Muscle of arm (tissue), 12 donors: ENCODE measurements around the gene PTGIS. TPM values are rescaled to one million over a fixed set of nuclear protein-coding genes. Genes with fewer than 3 reads are reported as not detected.
A peak's percentile ranks its signal among the peaks of the same experiment; 100 is the strongest.

ENCODE experiments used
- DNase-seq: peaks from one replicate; pipeline ENCODE4 v3.0.0-alpha.2; 2013
- polyA plus RNA-seq, 12 donors: library from polyadenylated mRNA; unstranded; fragments of 120-200 nt; gene quantifications; one replicate each; pipeline ENCODE4 v1.2.1, GENCODE V29; 2013; ENCODE audit not compliant: insufficient read length in 12 of 12

Gene PTGIS
- polyA plus RNA-seq, 12 donors, result 20.4 to 35.3 (median 26.5) TPM; not detected in 1

DNA sequence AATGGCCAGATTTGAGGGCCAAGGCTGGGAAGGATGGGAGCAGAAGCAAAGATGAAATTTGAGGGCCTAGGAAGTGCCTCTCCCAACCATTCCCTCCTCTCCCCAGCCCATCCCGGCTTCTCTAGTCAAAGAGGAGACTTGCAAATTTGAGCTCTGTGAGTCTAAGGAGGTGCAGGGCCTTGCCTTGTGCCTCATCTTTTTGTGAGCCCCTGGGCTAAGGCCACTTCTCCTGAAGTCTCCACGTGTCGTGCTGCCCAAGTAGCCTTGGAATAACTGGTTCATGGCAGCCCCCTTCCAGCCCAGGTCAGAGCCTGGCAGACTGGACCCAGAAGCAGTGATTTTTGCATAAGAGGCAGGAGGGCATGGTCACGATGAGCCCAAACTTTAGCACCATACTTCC, 6.7 kb downstream of the PTGIS start:
- no peak for DNase-seq

DNA sequence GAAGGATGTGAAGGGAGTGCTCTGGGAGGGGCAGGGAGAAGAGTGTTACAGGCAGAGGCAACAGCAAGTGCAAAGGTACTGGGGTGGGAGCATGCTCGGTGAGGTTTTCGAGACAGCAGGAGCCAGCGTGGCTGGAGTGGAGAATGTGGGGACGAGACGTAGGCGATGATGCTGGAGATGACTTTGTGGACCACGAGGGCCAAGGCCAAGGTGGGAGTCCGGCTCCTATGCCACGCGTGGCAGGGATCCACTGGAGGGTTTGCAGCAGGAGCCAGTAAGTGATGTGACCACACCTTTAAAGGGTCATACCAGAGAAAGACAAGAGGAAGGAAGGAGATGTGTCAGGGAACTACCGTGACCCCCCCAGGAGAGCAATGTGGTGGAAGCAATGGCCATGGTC, 7.3 kb downstream of the PTGIS start:
- no peak for DNase-seq

DNA sequence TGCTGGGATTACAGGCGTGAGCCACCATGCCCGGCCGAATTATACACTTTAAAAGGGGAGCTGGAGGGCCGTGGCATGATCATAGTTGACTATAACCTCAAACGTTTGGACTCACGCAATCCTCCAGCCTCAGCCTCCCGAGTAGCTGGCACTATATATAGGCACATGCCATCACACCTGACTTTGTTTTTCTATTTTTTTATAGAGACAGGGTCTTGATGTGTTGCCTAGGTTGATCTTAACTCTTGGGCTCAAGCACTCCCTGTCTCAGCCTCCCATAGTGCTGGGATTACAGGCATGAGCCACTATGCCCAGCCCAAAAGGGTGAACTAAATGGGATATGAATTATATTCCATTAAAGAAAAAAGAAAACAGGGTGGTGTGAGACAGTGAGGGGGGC, 7.8 kb downstream of the PTGIS start:
- DNase-seq, result no peak

DNA sequence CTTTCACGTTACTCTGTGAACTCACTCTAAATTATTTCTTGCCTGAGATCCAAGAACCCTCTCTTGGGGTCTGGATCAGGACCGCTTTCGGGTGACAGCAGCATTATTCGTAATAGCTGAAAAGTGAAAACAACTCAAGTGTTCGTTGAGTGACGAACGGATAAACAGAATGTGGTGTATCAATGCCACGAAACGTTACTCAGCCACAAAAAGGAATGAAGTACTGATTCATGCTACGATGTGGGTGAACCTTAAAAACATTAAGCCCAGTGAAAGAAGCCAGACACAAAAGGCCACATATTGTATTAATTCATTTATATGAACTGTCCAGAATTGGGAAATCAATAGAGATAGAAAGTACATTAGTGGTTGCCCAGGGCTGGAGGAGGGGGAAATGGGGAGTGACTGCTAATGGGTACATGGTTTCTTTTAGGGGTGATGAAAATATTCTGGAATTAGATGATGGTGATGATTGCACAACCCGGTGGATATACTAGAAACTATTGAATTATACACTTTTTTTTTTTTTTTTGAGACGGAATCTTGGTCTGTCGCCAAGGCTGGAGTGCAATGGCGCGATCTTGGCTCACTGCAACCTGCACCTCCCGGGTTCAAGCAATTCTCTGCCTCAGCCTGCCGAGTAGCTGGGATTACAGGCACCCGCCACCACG, 8.4 kb downstream of the PTGIS start:
- DNase-seq, result no peak

DNA sequence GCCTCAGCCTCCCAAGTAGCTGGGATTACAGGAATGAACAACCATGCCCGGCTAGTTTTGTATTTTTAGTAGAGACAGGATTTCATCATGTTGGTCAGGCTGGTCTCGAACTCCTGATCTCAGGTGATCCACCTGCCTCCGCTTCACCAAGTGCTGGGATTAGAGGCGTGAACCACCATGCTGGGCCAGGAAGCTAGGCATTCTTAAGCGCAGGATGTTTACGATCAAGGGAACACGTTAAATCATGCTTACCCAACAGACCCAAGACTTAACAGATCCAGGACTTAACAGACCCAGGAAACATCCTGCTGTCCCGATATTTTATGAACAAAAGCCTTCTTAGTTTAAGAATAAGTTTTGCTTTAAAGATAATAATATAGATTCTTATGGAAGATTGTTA, 9.1 kb downstream of the PTGIS start:
- no peak for DNase-seq

DNA sequence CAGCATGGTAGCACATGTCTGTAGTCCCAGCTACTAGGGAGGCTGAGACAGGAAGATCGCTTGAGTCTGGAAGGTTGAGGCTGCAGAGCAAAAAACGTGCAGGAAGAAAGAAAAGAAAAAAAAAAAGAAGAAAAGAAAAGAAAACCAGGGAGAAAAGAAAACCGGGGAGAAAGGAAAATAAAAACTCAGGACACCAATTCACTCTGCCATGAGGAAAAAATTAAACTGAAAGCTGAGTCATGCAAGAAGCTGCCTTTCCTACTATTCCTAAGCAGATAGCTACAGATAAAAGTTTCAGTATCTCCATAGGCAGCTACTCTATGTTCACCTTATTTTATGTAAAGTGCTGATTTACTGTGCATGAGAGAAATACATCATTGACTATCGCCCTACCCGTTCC, 10.5 kb downstream of the PTGIS start:
- DNase-seq, result no peak

DNA sequence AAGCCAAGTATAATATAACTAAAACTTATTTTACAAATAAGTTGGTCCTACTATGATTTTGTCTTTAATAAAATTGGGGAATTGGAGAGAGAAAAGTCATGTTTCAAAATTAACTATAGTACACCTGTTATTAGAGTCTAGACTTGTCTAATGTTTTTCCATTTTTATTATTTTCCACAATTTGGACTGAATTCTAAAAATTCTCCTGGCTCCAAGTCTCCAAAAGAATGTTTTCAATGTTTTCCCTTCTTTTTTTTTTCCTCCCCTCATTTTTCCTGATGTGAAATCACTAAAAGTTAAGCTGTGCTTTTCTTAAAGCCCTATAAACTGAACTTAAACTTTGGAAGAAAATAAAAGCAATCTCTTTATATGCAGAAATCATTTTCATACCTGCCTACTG, 11.3 kb downstream of the PTGIS start:
- DNase-seq, result no peak

DNA sequence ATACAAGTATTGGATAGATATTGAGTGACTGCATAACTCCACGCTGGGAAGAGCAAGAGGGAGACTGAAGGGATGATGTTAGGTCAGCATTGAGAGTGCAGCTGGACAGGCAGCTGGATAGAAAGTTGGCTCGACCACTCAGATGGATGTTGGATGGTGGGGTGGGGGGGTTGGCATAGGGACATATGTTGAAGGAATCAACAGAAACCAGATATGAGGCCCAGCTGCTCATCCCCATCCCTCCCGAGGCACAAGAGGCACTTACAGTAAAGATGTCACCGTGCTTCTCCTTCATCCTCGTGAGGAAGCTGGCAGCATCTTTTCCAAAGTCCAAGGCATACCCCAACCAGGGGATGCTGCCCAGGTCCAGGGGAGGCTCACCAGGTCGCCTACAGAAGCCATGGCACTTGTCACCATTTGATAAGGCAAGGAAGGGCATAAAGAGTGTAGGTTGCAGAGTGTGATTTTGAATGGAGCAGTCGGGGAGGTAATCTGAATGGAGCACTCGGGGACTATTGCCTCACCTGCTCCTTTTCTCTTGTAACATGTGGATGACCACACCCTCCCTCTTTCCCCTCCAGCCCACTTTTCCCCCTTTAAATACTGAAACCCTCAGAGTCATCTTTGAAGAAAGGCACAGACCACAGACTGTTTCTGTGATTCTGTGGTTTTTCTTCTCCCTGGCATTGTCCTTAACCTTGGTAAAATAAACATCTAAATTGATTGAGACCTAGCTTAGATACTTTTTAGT, 18.0 kb downstream of the PTGIS start:
- no peak for DNase-seq

DNA sequence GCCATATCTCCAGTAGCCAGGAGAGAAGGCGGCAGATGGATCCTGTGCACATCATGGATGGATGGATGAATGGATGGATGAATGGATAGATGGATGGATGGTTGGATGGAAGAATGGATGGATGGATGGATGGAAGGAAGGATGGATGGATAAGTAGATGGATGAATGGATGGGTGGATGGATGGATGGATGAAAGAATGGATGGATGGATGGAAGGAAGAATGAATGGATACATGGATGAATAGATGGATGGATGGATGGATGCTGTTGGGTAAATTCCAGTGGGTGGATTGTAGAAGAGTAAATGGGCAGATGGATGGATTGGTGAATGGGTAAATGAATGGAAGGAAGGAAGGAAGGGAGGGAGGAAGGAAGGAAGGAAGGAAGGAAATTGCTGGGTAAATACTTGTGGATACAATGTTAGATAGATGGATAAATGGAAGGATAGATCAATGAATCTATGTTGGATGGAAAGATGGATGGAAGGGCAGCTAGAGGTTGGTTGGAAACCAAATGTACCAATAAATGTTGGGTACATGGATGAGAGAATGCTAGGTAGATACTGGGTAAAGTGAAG, 19.5 kb downstream of the PTGIS start:
- no peak for DNase-seq

DNA sequence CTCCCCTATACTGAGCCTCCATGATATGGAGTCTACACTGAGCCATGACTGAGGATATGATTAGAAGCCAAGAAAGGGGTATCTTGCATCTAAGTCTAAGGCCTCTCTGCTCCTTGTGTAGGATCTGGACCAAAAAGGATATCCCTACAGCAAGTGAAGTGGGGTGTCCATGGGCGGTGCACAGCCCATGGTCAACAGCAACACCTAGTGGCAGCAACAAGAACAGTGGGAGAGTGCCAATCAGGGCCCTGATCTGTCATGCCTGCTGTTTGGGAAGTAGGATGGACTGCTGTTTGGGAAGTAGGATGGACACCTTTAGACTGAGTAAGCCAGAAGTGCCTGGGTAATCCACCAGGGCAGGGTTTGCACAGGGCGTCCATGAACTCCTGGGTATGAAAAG, 22.4 kb downstream of the PTGIS start:
- no peak for DNase-seq

DNA sequence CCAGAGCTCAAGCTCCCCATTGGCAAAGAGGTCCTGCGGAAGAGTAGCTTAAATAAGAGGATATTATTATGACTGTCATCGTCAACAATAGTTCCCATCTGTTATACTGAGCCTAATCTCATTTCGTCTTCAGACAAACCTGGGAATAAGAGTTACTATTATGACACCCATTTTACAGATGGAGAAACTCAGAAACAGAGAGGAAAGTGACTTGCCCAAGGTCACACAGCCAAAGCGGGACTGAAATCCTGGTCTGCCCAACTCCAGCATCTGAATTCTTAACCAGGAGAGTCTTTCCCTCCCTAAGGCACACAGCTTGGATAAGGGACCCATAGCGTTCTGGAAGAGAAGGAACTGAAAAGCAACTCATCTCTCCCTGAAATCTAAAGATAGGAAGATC, 23.4 kb downstream of the PTGIS start:
- no peak for DNase-seq

DNA sequence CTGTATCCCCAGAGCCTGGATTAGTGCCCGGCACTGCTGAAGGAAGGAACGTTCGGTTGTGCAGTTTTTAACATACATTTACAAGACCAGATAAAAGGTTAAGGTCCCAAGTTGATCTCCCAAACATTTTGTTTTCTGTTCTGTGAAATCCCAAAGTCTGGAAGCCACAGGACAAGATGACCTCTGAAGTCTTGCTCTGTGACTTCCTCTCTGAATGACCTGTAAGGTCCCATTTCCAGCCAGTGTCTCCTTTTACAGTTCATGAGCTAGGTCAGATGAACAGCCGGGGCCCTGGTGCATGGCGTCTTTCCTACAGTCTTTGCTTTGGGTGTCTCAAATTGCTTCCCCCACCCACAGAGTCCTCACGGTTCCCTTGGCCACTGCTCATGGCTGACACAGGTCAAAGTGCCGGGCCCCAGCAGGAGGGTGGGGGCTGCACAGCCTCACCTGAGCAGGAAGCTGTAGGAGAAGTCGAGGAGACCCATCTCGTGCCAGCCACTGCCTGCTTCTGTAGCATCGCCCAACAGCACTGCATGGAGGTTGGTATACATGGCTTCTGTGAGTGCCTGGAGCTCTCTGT, 24.0 kb downstream of the PTGIS start:
- DNase-seq, result no peak

DNA sequence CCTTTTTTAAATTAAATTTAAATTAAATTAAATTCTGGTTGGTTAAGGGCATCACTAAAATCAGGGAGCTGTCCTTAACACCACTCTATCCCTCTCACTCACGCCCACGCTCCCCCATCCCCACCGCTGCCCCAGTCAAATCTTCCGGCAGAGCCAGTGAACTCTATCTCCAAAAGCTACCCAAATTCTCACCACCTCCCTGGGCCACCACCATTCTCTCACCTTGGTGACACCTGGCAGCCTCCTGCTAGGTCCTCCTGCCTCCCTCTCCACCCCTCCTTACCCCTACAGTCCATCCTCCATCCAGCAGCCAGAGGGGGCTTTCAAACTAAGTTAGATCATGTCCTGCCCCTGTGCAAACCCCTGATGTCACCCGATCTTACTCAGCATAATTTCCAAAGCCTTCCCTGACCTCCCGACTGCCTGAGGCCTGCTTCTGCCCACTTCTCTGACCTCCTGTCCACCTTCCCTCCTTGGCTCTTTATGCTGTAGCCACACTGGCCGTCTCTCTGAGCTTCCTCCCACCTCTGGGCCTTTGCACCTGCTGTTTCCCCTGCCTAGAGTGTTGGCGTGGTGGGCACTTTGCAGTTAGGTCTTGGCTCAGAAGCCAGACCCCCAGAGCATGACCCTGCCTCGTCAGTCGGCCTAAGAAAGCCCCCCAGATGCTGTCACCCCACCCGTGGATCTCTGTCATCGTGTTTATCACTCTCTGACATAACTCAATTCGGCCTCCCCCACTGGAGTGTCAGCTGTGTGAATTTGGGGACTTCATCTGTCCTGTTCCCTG, 24.7 kb downstream of the PTGIS start:
- no peak for DNase-seq

DNA sequence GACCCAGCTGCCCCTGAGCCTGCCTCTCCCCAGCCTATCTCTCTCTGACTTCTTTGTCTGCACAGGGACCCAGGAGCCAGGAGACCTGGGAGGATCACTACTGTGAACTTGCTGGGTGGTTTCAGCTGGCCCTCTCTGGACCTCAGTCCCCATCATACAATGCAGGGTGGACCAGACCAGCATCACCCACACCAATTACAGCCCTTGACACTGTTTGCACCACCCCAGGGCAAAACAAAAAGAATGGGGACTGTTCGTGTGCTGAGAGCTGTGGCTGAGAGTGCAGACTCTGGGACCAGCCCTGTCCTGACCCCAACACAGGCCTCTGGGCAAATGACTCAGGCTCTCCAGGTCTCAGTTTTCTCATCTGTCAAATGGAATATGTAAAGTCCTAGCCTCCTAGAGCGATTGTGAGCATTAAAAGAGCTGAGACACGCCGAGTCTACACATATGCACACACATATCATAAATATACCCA, 25.4 kb downstream of the PTGIS start:
- no peak for DNase-seq

DNA sequence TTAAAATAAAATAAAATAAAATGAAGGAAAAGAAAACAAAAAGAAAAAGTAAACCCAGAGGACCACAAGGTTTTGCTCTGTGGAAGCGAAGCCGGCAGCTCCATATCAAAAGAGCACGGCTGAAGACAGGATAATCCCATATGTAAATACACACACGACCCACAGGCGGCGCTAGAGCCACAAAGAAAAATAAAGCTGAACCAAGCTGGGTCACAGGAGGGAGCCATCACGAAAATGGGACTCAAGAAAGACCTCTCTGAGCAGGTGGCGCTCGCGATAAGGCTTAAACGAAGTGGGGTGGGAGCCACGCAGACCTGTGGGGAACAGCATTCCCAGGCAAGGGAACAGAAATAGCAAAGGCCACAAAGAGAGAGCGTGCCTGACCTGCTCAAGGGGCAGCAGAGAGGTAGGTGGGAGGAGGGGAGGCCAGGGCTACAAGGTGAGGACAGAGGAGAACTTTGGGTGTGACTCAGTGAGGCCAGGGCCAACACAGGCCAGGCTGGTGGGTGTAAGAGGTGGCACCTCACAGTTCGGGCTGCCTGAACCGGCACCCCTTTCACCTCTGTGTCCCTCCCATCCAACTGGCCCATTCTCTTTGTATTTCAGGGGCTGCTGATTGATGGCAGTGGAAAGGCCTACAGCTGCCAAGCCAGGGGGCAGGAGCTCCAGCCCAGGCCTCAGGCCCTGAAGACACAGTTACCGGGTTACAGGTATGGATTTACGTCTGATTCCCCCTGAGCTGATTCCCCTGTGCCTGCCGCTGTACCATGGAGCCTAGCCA, 26.0 kb downstream of the PTGIS start:
- peak; percentile 78 for DNase-seq

DNA sequence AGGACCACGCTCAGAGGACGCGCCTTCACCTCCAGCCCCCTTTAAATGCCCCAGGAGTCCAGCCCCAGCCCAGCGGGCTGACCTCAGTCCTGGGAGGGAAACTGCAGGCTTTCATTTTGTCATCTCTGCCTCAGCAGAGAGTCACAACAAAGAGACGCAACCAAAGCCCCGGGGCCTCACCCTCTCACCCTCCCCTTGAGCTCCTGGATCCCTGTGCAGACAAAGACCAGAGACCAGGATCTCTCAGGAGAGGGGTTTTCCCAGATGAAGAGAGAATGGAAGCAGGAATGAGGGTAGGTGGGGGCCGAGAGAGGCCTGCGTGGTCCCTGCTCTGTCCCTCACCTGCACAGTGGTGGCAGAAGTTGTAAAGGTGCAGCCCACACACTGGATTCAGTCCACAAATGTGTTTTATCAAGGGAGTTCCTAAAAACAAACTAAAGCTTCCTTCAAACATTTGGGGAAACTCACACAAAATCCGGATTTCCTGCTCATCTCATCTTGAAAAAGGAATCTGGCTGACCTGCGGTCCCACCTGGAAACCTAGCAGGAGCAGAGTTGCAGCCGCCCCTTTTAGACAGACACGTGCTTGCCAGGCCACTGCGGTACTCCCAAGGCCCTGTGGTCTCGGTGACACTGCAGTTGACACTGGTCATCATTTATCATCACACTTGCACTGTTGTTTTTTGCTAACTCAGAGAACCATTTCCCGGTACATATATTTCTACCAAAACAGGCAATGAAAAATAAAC, 27.1 kb downstream of the PTGIS start:
- no peak for DNase-seq

DNA sequence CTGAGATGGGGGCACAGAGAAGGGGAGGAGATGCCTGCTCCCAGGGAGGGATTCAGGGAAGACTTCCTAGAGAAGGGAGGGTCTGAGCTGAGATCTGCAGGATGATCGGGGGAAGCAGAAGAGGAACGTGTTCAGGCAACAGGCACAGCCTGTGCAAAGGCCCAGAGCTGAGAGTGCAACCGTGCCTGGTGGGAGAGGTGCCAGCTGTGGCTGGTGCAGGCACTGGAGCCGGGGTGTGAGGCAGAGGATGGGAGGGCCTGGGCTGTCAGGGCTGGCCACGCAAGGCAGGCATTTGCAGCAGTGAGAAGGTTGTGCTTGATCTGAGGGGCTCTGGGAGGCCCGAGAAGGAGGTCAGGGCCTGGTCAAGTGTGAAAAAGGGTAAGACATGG, 27.7 kb downstream of the PTGIS start:
- DNase-seq, result no peak

DNA sequence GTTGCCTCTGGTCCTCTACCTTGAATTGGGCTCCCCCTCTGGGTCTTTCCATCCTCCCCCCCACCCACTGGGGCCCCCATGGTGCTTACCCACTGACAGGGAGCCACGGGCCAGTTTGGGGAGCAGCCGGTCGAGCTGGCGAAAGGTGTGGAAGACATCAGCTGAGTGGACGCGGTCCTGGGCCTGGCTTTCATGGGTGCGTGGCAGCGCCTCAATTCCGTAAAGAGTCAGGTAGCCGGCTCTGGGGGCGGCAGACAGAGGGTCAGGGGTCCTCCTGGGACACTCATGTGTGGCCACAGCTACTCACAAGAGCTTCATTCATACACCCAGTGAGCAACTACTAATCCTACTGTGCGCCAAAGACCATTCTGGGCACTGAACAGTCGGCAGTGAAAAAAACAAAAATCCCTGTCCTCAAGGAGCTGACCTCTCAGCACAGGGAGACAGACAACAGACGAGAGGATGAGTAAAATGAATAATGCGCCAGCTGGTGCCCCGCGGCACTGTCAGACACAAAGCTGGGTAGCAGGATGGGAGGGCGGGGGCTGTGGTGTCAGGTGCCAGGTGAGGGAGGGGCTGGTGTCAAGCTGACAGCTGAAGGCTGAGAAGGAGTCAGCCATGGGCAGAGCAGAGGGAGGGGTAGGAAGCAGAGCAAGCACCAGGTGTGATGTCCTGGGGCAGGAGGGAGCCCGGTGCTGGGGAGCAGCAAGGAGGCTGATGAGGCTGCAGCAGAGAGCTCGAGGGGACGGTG, 28.3 kb downstream of the PTGIS start:
- no peak for DNase-seq

DNA sequence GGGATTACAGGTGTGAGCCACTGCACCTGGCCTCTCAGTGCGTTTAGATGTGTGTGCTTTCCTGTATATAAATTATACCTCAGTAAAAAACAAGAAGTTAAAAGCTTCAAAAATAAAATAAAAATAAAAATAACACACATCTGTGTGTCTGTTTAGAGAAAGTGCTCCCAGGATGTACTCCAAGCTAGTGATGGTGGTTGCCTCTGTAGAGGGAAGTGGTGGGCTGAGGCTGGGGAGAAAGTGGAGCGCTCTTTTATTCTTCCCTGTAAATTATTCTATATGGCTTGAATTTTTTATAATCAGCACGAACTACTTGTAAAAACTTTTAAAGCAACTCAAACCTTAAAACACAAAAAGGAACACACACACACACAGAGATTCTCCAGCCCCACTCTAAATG, 29.0 kb downstream of the PTGIS start:
- DNase-seq, result no peak

DNA sequence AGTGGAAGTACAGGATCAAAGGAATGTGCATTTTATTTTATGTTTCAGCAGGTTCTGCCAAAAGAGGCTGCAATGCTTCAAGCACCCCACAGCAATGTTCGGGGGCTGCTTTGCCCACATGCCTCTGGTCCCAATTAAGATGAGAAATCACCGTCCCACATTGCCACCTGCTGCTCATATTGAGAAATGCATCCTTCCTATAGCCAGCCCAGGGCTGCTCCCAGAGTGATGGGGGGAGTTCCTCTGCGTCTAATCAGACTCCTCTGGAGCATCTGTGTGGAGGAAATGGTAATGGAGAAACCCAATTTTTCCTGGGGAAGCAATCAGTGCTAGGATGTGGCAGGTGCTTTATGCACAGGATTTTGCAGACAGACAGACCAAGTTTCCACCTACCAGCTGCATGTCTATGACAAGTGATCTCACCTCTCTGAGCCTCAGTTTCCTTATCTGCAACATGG, 33.7 kb downstream of the PTGIS start:
- DNase-seq, result peak; percentile 60
